ENCODE measurements around the gene ACP1.

GRCh38 chr2:260507-261161 lies 4.1 kb upstream of the ACP1 start:
- TF ChIP-seq, protein P1, sequence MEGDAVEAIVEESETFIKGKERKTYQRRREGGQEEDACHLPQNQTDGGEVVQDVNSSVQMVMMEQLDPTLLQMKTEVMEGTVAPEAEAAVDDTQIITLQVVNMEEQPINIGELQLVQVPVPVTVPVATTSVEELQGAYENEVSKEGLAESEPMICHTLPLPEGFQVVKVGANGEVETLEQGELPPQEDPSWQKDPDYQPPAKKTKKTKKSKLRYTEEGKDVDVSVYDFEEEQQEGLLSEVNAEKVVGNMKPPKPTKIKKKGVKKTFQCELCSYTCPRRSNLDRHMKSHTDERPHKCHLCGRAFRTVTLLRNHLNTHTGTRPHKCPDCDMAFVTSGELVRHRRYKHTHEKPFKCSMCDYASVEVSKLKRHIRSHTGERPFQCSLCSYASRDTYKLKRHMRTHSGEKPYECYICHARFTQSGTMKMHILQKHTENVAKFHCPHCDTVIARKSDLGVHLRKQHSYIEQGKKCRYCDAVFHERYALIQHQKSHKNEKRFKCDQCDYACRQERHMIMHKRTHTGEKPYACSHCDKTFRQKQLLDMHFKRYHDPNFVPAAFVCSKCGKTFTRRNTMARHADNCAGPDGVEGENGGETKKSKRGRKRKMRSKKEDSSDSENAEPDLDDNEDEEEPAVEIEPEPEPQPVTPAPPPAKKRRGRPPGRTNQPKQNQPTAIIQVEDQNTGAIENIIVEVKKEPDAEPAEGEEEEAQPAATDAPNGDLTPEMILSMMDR (IDR thresholded peaks at IDR 0.05): no peak
- TF ChIP-seq POLR2A (IDR thresholded peaks at IDR 0.05): no peak
- TF ChIP-seq EP300 (IDR thresholded peaks at IDR 0.05): no peak
